ENCODE data around the gene FAR2.

DNA sequence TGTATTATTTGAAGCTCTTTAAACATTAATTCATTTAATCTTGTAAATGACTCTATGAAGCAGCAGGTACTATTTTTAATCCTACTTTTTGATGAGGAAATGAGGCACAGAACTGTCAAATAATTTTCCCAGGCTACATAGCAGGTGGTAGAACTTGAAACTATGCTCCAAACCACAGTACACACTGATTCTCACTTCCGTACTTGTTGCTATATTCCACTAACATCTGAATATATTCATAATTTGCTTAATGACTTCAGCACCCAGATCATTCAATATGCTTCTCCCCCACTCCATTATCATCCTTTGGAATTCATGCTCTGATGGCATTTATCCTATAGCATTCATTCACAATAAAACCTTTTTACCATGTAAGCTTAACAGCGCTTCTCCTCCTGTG lies 227.0 kb downstream of the FAR2 start:
- no peak for TF ChIP-seq TEAD4 (IDR thresholded peaks at IDR 0.05)
- TF ChIP-seq TAF1 (IDR thresholded peaks at IDR 0.05; ENCODE audit: low read depth), result no peak
- no peak for TF ChIP-seq TCF12 (IDR thresholded peaks at IDR 0.05; ENCODE audit: low read depth)
- TF ChIP-seq CEBPB (IDR thresholded peaks at IDR 0.05), result no peak
